Sigmoid colon (tissue), 7 donors: Measurements from ENCODE around the gene VAV3. TPM values are rescaled to one million over a fixed set of nuclear protein-coding genes. Genes with fewer than 3 reads are reported as not detected.

ENCODE experiments used
- DNase-seq: peaks from one replicate; pipeline ENCODE4 v3.0.0-alpha.2; 2019
- H3K27ac ChIP-seq, 4 donors: fragments of 200-600 bp; sonication (generic); one replicate each; pipeline ENCODE4 v1.5.1; 2016 to 2019; ENCODE audit warnings: mild to moderate bottlenecking in 1 of 4
- H3K27me3 ChIP-seq, 3 donors: fragments of 200-600 bp; sonication (generic); one replicate each; pipeline ENCODE4 v1.5.1; 2019; ENCODE audit warnings: mild to moderate bottlenecking in 1 of 3
- H3K36me3 ChIP-seq, 4 donors: fragments of 200-600 bp; sonication (generic); one replicate each; pipeline ENCODE4 v1.5.1; 2016 to 2019
- H3K4me1 ChIP-seq, 4 donors: fragments of 200-600 bp; sonication (generic); one replicate each; pipeline ENCODE4 v1.5.1; 2017 to 2019
- H3K4me3 ChIP-seq, 4 donors: fragments of 200-600 bp; sonication (generic); one replicate each; pipeline ENCODE4 v1.5.1; 2017 to 2019; ENCODE audit warnings: mild to moderate bottlenecking in 2 of 4, moderate library complexity in 1 of 4
- H3K9me3 ChIP-seq, 4 donors: fragments of 200-600 bp in 3 of 4; sonication (generic) in 3 of 4; one replicate each; pipeline versions ENCODE4 v1.5.1 to v1.6.1; 2013 to 2019
- CTCF ChIP-seq, 4 experiments: fragments of 450-650 bp in 3 of 4; fragments of 200-600 bp in 1 of 4; IDR thresholded peaks; one replicate each; pipeline ENCODE4 v1.5.1; 2016 to 2019; ENCODE audit warnings: antibody characterized with exemption in 4 of 4, mild to moderate bottlenecking in 3 of 4, moderate library complexity in 2 of 4
- EP300 ChIP-seq, 4 donors: sonication (generic); formaldehyde crosslinking; IDR thresholded peaks; one replicate each; pipeline ENCODE4 v1.6.1; 2017; ENCODE audit warnings: antibody characterized with exemption in 4 of 4
- POLR2A ChIP-seq, 2 donors: fragments of 450-650 bp; IDR thresholded peaks; one replicate each; pipeline ENCODE4 v1.6.1; 2016; ENCODE audit warnings: antibody characterized with exemption in 2 of 2, mild to moderate bottlenecking in 2 of 2, moderate library complexity in 2 of 2
- POLR2AphosphoS5 ChIP-seq, 4 donors: sonication (generic); formaldehyde crosslinking; IDR thresholded peaks; one replicate each; pipeline ENCODE4 v1.6.1; 2017; ENCODE audit warnings: antibody characterized with exemption in 4 of 4
- WGBS, 2 donors: extraction: QIAGEN DNeasy Blood & Tissue Kit; methylation state at CpG; one replicate each; pipeline ENCODE4 v1.1.7; 2013; 5-methylcytosine and 5-hydroxymethylcytosine counted together
- intact Hi-C: fragments of 100-400 bp; cut with DNase I; formaldehyde crosslinking; loops from one replicate; pipeline ENCODE4 v1.15.1; 2023
- polyA plus RNA-seq, 3 donors: library from polyadenylated mRNA; stranded (reverse); fragments of 200-250 nt; gene quantifications; one replicate each; pipeline ENCODE4 v1.2.3, GENCODE V29; 2013
- total RNA-seq, 4 donors: library from RNA; depleted of rRNA; stranded (reverse); fragments of >200 nt; gene quantifications; one replicate each; pipeline ENCODE4 v1.1.0, GENCODE V29; 2016
- donor health status: healthy with polysubstance abuse.
- donor health status: Bipolar disorder and iron deficiency.
- donor health status: healthy.

Gene VAV3
- total and polyA plus RNA-seq, 7 donors = 3.5 to 72.1 (median 17.3) TPM

DNA sequence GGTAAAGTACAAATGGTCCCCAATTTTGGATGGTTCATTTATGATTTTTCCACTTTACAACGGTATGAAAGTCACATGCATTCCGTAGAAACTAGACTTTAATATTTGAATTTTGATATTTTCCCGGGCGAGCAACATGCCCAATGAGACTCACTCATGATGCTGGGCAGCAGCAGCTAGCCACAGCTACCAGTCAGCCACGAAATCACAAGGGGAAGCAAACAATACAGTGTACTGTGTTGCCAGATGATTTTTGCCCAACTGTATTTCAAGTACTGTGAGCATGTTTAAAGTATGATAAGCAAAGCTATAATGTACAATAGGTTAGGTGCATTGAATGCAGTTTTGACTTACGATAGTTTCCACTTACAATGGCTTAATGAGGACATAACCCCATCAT is 266.8 kb downstream of the VAV3 start:
- H3K36me3 ChIP-seq = no peaks in the 10 kb centered on the region
- intact Hi-C loops = no loop called here
- no peak overlapping the region for H3K4me3 ChIP-seq
- peaks cover 0 to 7% (median 3%) of the 10 kb centered on the region in 4 donors for H3K4me1 ChIP-seq
- no peaks in the 10 kb centered on the region for H3K9me3 ChIP-seq
- no peak for TF ChIP-seq POLR2A (IDR thresholded peaks at IDR 0.05)
- no peak for TF ChIP-seq CTCF (IDR thresholded peaks at IDR 0.05)
- no peak for TF ChIP-seq POLR2AphosphoS5 (IDR thresholded peaks at IDR 0.05)
- no peak for TF ChIP-seq EP300 (IDR thresholded peaks at IDR 0.05)
- no peaks in the 10 kb centered on the region for H3K27me3 ChIP-seq
- no peak overlapping the region for H3K27ac ChIP-seq
- DNase-seq = no peak
- WGBS, 2 donors = 89 to 94% methylated on average over 6 of the region's 6 CpGs

- Histone ChIP-seq H3K27ac (no peak overlapping the region), H3K27me3 (no peaks in the 10 kb centered on the region), H3K36me3 (no peaks in the 10 kb centered on the region), H3K4me3 (no peak overlapping the region), H3K4me1 (peaks cover 0 to 28% (median 14%) of the 10 kb centered on the region in 4 donors), H3K9me3 (no peaks in the 10 kb centered on the region)
- intact Hi-C loops = no loop called here
- TF ChIP-seq CTCF (IDR thresholded peaks at IDR 0.05) = no peak
- no peak for TF ChIP-seq POLR2AphosphoS5 (IDR thresholded peaks at IDR 0.05)
- TF ChIP-seq EP300 (IDR thresholded peaks at IDR 0.05) = no peak
- TF ChIP-seq POLR2A (IDR thresholded peaks at IDR 0.05) = no peak
- 95 to 96% methylated on average over 3 of the region's 3 CpGs for WGBS, 2 donors
- no peak for DNase-seq
Observed at GRCh38 chr1:107695341-107695740, 269.6 kb downstream of the VAV3 start.

DNA sequence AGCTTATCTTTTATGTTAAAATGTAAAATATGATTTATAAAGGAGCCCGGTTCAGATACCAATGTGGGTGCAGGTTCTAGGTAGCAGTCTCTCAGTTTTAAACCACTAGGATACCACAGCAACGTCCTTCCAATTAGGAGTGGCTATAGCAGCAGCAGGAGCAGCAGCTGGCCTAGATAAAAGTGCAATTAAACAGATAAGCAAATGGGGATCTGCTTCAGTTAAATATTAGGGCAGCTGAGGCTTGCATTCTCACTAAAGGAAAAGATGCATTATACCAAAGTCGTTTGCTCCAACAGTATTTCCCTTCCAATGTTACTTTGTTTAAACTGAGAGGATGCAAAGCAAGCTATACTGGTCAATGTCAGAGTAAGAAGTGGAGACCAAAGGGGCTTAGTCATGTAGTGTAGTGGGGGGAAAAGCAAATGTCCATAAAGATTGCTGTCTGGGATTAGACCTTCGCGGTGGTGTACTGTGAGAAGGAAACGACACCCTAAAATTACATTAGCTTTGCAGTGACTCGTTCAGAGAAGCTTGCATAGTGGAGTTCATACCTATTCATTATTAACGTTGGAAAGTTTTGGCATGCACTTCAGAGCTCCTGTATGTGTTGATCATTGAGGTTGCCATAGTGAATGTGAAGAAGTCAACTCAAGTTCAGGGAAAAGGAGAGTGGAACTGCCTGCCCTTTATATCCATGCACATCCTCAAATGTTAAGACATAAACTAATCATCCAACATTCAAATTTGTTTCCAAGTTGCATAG is 272.2 kb downstream of the VAV3 start:
- 42 to 68% methylated on average over 8 of the region's 8 CpGs for WGBS, 2 donors
- intact Hi-C loops = loop anchor here (5.0 kb wide), 1 partner anchor 120 kb away; no protein-coding TSS in a partner anchor
- H3K27me3 ChIP-seq = no peaks in the 10 kb centered on the region
- no peaks in the 10 kb centered on the region for H3K36me3 ChIP-seq
- H3K4me1 ChIP-seq = peaks cover 0 to 53% (median 29%) of the 10 kb centered on the region in 4 donors
- peak overlapping the region in 1 of 4 donors; percentile 33 for H3K27ac ChIP-seq
- no peak overlapping the region for H3K4me3 ChIP-seq
- DNase-seq = no peak
- H3K9me3 ChIP-seq = no peaks in the 10 kb centered on the region
- TF ChIP-seq EP300 (IDR thresholded peaks at IDR 0.05) (no peak), POLR2A (IDR thresholded peaks at IDR 0.05) (no peak)

DNA sequence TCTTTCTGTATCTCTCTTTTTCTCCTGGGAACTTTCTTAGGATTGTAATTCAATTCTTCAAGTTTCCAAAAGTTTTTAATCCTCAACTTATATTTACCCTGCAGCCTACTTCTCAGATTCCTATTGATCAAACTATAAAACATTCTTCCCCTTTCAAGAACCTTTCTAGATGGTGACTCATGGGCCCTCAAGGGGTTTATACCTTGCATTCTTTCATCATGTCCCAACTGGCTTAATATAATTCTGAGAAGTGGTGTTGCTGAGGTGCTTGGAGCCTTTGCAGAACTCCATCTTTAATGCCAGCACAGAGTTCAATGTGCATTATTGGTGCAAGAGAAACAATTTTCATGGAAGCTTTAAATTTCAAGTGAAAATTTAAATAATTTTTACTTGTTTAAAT is 273.4 kb downstream of the VAV3 start:
- Histone ChIP-seq H3K27ac (no peak overlapping the region), H3K4me3 (no peak overlapping the region), H3K27me3 (no peaks in the 10 kb centered on the region), H3K36me3 (no peaks in the 10 kb centered on the region), H3K9me3 (no peaks in the 10 kb centered on the region), H3K4me1 (peaks cover 0 to 58% (median 29%) of the 10 kb centered on the region in 4 donors)
- TF ChIP-seq POLR2AphosphoS5 (IDR thresholded peaks at IDR 0.05) = no peak
- TF ChIP-seq CTCF (IDR thresholded peaks at IDR 0.05) = no peak
- TF ChIP-seq POLR2A (IDR thresholded peaks at IDR 0.05) = no peak
- TF ChIP-seq EP300 (IDR thresholded peaks at IDR 0.05) = no peak
- no peak for DNase-seq
- intact Hi-C loops = loop anchor here (5.0 kb wide), 1 partner anchor 119 kb away; no protein-coding TSS in a partner anchor

- 62 to 89% methylated on average over 2 of the region's 2 CpGs for WGBS, 2 donors
- Histone ChIP-seq H3K27ac (peak overlapping the region in 3 of 4 donors; percentile 6 to 24 (median 7)), H3K27me3 (no peaks in the 10 kb centered on the region), H3K9me3 (no peaks in the 10 kb centered on the region), H3K36me3 (no peaks in the 10 kb centered on the region), H3K4me1 (peaks cover 0 to 60% (median 29%) of the 10 kb centered on the region in 4 donors), H3K4me3 (no peak overlapping the region)
- intact Hi-C loops = loop anchor here (5.0 kb wide), 1 partner anchor 118 kb away; no protein-coding TSS in a partner anchor
- no peak for DNase-seq
- TF ChIP-seq POLR2AphosphoS5 (IDR thresholded peaks at IDR 0.05) (no peak), POLR2A (IDR thresholded peaks at IDR 0.05) (no peak), EP300 (IDR thresholded peaks at IDR 0.05) (no peak), CTCF (IDR thresholded peaks at IDR 0.05) (no peak)
Observed at GRCh38 chr1:107690491-107690890, 274.5 kb downstream of the VAV3 start.
